PC-3 (cell line): ENCODE results near the gene TMEM174. TPM values are rescaled to one million over a fixed set of nuclear protein-coding genes. Genes with fewer than 3 reads are reported as not detected.

ENCODE experiments used
- ATAC-seq: fragments of 200-7000 bp; cut with Tn5 transposase; 2 replicates; pipeline ENCODE4 v1.9.1; 2020; ENCODE audit warnings: mild to moderate bottlenecking, moderate library complexity
- BruUV-seq: library from RNA; stranded (reverse); fragments of 400-500 nt; replicated peaks from 2 replicates; lab custom pipeline; 2021; lab: Mats Ljungman, UMichigan
- CTCF ChIA-PET: fragments of 300-600 bp; sonication (Branson Sonifier 250); formaldehyde crosslinking; loops from one replicate; lab custom pipeline; 2022; ENCODE audit warnings: antibody characterized with exemption; lab: Charles Lee
- POLR2A ChIA-PET: fragments of 300-600 bp; sonication (Branson Sonifier 250); formaldehyde crosslinking; loops from one replicate; lab custom pipeline; 2022; ENCODE audit warnings: antibody characterized with exemption; ENCODE audit not compliant: unreplicated experiment; lab: Charles Lee
- DNase-seq: peaks from one replicate; pipeline ENCODE4 v3.0.0-alpha.2; 2015
- H2AFZ ChIP-seq: fragments of 300-600 bp; sonication (generic); 2 replicates; pipeline ENCODE4 v1.6.0; 2016; ENCODE audit warnings: antibody characterized with exemption, low read length
- H3F3A ChIP-seq: fragments of 300-600 bp; sonication (generic); one replicate; pipeline ENCODE4 v1.6.0; 2017; ENCODE audit warnings: antibody characterized with exemption, low read length, control low read depth, mild to moderate bottlenecking; ENCODE audit not compliant: unreplicated experiment
- H3K27ac ChIP-seq: fragments of 300-600 bp; sonication (generic); 2 replicates; pipeline ENCODE4 v1.5.1; 2016; ENCODE audit warnings: mild to moderate bottlenecking, low read length
- H3K27me3 ChIP-seq: fragments of 300-600 bp; sonication (generic); 2 replicates; pipeline ENCODE4 v1.6.1; 2016; ENCODE audit warnings: low read length, mixed read lengths
- H3K36me3 ChIP-seq: fragments of 300-600 bp; sonication (generic); 2 replicates; pipeline ENCODE4 v1.6.1; 2016; ENCODE audit warnings: low read depth, mixed run types, low read length, mixed read lengths
- H3K4me1 ChIP-seq: fragments of 300-600 bp; sonication (generic); 2 replicates; pipeline ENCODE4 v1.5.1; 2016; ENCODE audit warnings: low read length; ENCODE audit not compliant: insufficient read depth
- H3K4me2 ChIP-seq: fragments of 300-600 bp; sonication (generic); 2 replicates; pipeline ENCODE4 v1.6.0; 2016; ENCODE audit warnings: low read length
- H3K4me3 ChIP-seq: fragments of 300-600 bp; sonication (generic); 2 replicates; pipeline ENCODE4 v1.5.1; 2016; ENCODE audit warnings: mild to moderate bottlenecking, low read length, mixed read lengths
- H3K79me2 ChIP-seq: fragments of 300-600 bp; sonication (generic); 2 replicates; pipeline ENCODE4 v1.6.1; 2017; ENCODE audit warnings: low read length, mixed read lengths
- H3K9ac ChIP-seq: fragments of 300-600 bp; sonication (generic); 2 replicates; pipeline ENCODE4 v1.6.0; 2016; ENCODE audit warnings: mild to moderate bottlenecking, low read length
- H3K9me2 ChIP-seq: fragments of 300-600 bp; sonication (generic); replicated peaks from 2 replicates; pipeline ENCODE4 v1.6.1; 2016; ENCODE audit warnings: mixed run types, low read length, mixed read lengths
- H3K9me3 ChIP-seq: fragments of 300-600 bp; sonication (generic); 2 replicates; pipeline ENCODE4 v1.6.1; 2016; ENCODE audit warnings: low read length, mixed read lengths
- H4K20me1 ChIP-seq: fragments of 300-600 bp; sonication (generic); 2 replicates; pipeline ENCODE4 v1.6.1; 2016; ENCODE audit warnings: low read length, mixed read lengths
- CTCF ChIP-seq: fragments of 300-600 bp; sonication (generic); conservative IDR thresholded peaks from 2 replicates; pipeline ENCODE4 v1.5.1; 2017; ENCODE audit warnings: antibody characterized with exemption, low read depth, mild to moderate bottlenecking, low read length
- EZH2 ChIP-seq: fragments of 300-600 bp; sonication (generic); IDR thresholded peaks from one replicate; pipeline ENCODE4 v1.6.1; 2017; ENCODE audit warnings: antibody characterized with exemption, mild to moderate bottlenecking, low read length; ENCODE audit not compliant: unreplicated experiment
- EZH2phosphoT487 ChIP-seq: fragments of 300-600 bp; sonication (generic); IDR thresholded peaks from 2 replicates; pipeline ENCODE4 v1.6.1; 2018; ENCODE audit warnings: mild to moderate bottlenecking, antibody characterized with exemption, low read length, borderline replicate concordance
- intact Hi-C: fragments of 100-400 bp; cut with micrococcal nuclease; formaldehyde crosslinking; loops from 2 replicates; pipeline ENCODE4 v1.9.0; 2023
- total RNA-seq: library from RNA; depleted of rRNA; stranded (reverse); fragments of >200 nt; gene quantifications from 2 replicates; pipeline ENCODE4 v1.2.3, GENCODE V29; 2014

TMEM174 gene
- total RNA-seq, 1 experiment from 2014 or later: not detected

DNA sequence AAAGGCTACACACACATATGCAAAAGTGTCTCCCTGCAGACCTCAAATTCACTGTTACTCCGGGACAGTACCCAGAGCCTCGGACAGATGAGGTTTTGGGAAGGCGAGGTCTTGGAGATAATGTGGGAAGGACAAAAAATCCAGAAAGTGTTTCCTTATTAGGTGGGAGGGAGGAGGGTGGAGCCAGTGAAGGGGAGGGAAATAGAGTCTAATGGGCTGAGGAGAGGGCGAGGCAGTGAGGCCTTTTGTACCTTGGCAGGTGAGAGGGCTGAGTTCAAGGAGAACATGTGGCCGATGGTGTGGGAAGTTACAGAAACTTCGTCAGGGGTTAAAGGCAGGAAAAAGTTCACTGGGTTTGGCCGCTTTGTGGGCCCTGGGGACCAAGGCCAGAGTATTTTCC is 22.1 kb upstream of the TMEM174 start:
- Histone ChIP-seq H3K4me1 (no peaks in the 10 kb centered on the region), H3K4me3 (no peak overlapping the region), H3K27me3 (no peaks in the 10 kb centered on the region), H3K9ac (no peak overlapping the region), H4K20me1 (no peaks in the 10 kb centered on the region), H3K4me2 (no peak overlapping the region), H3F3A (no peaks in the 10 kb centered on the region), H3K79me2 (no peaks in the 10 kb centered on the region), H3K36me3 (no peaks in the 10 kb centered on the region), H3K9me2 (no peaks in the 10 kb centered on the region), H3K27ac (no peak overlapping the region), H2AFZ (no peak overlapping the region), H3K9me3 (no peaks in the 10 kb centered on the region)
- ChIA-PET CTCF (no interaction called here), POLR2A (no interaction called here)
- BruUV-seq: no TSS peak
- intact Hi-C loops: no loop called here
- ATAC-seq (no peak), DNase-seq (no peak)
- TF ChIP-seq EZH2phosphoT487 (no peak), EZH2 (no peak), CTCF (no peak)

DNA sequence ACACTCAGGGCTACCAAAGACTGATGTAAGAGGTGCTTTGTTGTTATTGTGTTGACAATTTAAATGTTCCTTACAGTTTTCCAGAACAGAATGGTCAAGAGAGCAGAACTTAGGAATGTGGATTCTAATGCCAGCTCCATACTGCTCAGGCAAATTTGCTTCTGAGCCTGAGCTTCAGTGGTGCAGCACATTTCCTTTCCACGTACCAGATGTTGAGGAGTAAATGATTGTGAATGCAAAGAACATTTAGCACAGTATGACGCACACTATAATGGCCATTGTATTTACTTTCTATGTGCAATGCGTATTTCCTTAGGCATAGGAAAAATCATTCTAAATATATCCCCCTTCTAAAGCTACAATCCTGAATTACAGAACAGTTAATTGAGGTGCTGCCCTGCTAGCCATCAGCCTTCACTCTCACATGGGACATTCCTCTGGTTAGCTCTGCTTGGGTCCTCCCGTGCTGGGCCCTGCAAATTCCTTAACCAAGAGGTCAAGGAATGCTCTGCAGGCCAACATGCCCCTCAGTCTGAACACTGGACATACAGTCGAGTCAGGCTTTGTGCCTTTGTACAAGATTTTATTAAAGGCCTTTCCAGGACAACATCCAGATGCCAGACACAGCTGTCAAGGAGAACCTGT is 21.1 kb upstream of the TMEM174 start:
- no peak for ATAC-seq
- intact Hi-C loops: no loop called here
- H3K36me3 ChIP-seq: no peaks in the 10 kb centered on the region

More for the DNA sequence above, 21.1 kb upstream of the TMEM174 start:
- H3K9me2 ChIP-seq: no peaks in the 10 kb centered on the region
- ChIA-PET POLR2A (no interaction called here), CTCF (no interaction called here)
- BruUV-seq: no TSS peak
- no peaks in the 10 kb centered on the region for H4K20me1 ChIP-seq
- no peak for TF ChIP-seq CTCF
- TF ChIP-seq EZH2phosphoT487: no peak
- TF ChIP-seq EZH2: no peak
- no peaks in the 10 kb centered on the region for H3K9me3 ChIP-seq
- no peak overlapping the region for H2AFZ ChIP-seq
- no peak overlapping the region for H3K27ac ChIP-seq
- H3K4me1 ChIP-seq: no peaks in the 10 kb centered on the region
- H3K4me2 ChIP-seq: no peak overlapping the region
- no peaks in the 10 kb centered on the region for H3K79me2 ChIP-seq
- H3K27me3 ChIP-seq: no peaks in the 10 kb centered on the region
- no peak for DNase-seq
- no peak overlapping the region for H3K9ac ChIP-seq
- no peaks in the 10 kb centered on the region for H3F3A ChIP-seq
- no peak overlapping the region for H3K4me3 ChIP-seq
